Osteoblast (primary cell): Measurements from ENCODE around the gene SLC27A5. TPM values are rescaled to one million over a fixed set of nuclear protein-coding genes. Genes with fewer than 3 reads are reported as not detected.
A peak's percentile ranks its signal among the peaks of the same experiment; 100 is the strongest.

Experiments
- DNase-seq: peaks from one replicate; pipeline ENCODE4 v3.0.0; 2011; ENCODE audit warnings: low spot score, mixed read lengths; ENCODE audit not compliant: insufficient read length; ENCODE audit errors: missing footprints
- H2AFZ ChIP-seq: 2 replicates; pipeline ENCODE4 v1.6.0; 2011; ENCODE audit warnings: mild to moderate bottlenecking, low read length
- H3K27ac ChIP-seq: 2 replicates; pipeline ENCODE4 v1.5.1; 2011; ENCODE audit warnings: mild to moderate bottlenecking, low read depth, low read length, moderate library complexity
- H3K27me3 ChIP-seq: 2 replicates; pipeline ENCODE4 v1.6.0; 2012; ENCODE audit warnings: mild to moderate bottlenecking, control low read depth, inconsistent platforms, low read length, moderate library complexity; ENCODE audit not compliant: insufficient read depth
- H3K36me3 ChIP-seq: 2 replicates; pipeline ENCODE4 v1.5.1; 2011; ENCODE audit warnings: mild to moderate bottlenecking, low read length, control low read depth, moderate library complexity; ENCODE audit not compliant: insufficient read depth
- H3K4me1 ChIP-seq: 2 replicates; pipeline ENCODE4 v1.5.1; 2011; ENCODE audit warnings: mild to moderate bottlenecking, low read length, control low read depth, moderate library complexity; ENCODE audit not compliant: insufficient read depth
- H3K4me2 ChIP-seq: 2 replicates; pipeline ENCODE4 v1.6.0; 2011; ENCODE audit warnings: mild to moderate bottlenecking, low read length; ENCODE audit not compliant: insufficient read depth
- H3K4me3 ChIP-seq: fragments of 200-600 bp; sonication (generic); 3 replicates; pipeline ENCODE4 v1.5.1; 2012; ENCODE audit warnings: mild to moderate bottlenecking, low read length, inconsistent platforms; ENCODE audit not compliant: insufficient read depth
- H3K79me2 ChIP-seq: 2 replicates; pipeline ENCODE4 v1.6.0; 2012; ENCODE audit warnings: mild to moderate bottlenecking, low read length, control low read depth, inconsistent platforms; ENCODE audit not compliant: insufficient read depth
- H3K9me3 ChIP-seq: 2 replicates; pipeline ENCODE4 v1.5.1; 2011; ENCODE audit warnings: low read depth, low read length, control low read depth
- H4K20me1 ChIP-seq: 2 replicates; pipeline ENCODE4 v1.6.0; 2012; ENCODE audit warnings: mild to moderate bottlenecking, low read length, control low read depth; ENCODE audit not compliant: insufficient read depth
- CTCF ChIP-seq: IDR thresholded peaks from 2 replicates; pipeline ENCODE4 v1.5.1; 2011; ENCODE audit warnings: mild to moderate bottlenecking, low read depth, low read length, moderate library complexity; ENCODE audit errors: extremely low read depth
- total RNA-seq: library from RNA; depleted of rRNA; stranded (reverse); fragments of >200 nt; gene quantifications from 2 replicates; pipeline ENCODE4 v1.2.3, GENCODE V29; 2012

Gene SLC27A5
- total RNA-seq, 1 donor: 6.5 TPM

GRCh38 chr19:58466089-58466759 lies 45.6 kb downstream of the SLC27A5 start:
- peaks cover 28% of the 10 kb centered on the region for H3K79me2 ChIP-seq
- H3K9me3 ChIP-seq: no peaks in the 10 kb centered on the region
- peak overlapping the region; percentile 99 for H2AFZ ChIP-seq
- peaks cover 4% of the 10 kb centered on the region for H3K4me1 ChIP-seq
- H3K36me3 ChIP-seq: no peaks in the 10 kb centered on the region
- no peaks in the 10 kb centered on the region for H3K27me3 ChIP-seq
- H3K4me3 ChIP-seq: peak overlapping the region; percentile 94
- TF ChIP-seq CTCF: no peak
- DNase-seq: no peak
- peaks cover 17% of the 10 kb centered on the region for H4K20me1 ChIP-seq
- no peak overlapping the region for H3K27ac ChIP-seq
- peak overlapping the region; percentile 95 for H3K4me2 ChIP-seq

DNA sequence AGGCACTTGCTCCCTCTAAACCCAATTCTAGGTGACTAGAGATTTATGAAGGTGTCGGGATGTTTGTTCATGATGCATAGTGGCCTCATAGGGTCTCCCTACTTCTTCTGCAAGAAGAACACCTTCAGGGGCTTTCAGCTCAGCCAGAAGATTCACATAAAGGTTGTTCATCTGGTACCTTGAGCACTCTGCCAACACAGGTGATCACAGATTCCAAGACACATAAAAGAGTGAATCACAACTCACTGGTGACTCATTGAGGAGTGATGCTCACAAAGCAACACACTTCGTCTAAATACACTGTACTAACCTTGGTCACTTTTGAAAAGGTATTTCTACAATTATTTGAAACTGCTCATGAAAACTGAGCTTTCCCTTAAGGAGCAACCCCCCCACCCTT lies 51.8 kb downstream of the SLC27A5 start:
- TF ChIP-seq CTCF: no peak
- H3K4me3 ChIP-seq: no peak overlapping the region
- no peak overlapping the region for H2AFZ ChIP-seq
- no peak overlapping the region for H3K27ac ChIP-seq
- no peaks in the 10 kb centered on the region for H3K4me1 ChIP-seq
- H3K79me2 ChIP-seq: no peaks in the 10 kb centered on the region
- peaks cover 6% of the 10 kb centered on the region for H3K36me3 ChIP-seq
- no peaks in the 10 kb centered on the region for H4K20me1 ChIP-seq
- peak; percentile 67 for DNase-seq
- H3K27me3 ChIP-seq: no peaks in the 10 kb centered on the region
- H3K4me2 ChIP-seq: no peak overlapping the region
- no peaks in the 10 kb centered on the region for H3K9me3 ChIP-seq

DNA sequence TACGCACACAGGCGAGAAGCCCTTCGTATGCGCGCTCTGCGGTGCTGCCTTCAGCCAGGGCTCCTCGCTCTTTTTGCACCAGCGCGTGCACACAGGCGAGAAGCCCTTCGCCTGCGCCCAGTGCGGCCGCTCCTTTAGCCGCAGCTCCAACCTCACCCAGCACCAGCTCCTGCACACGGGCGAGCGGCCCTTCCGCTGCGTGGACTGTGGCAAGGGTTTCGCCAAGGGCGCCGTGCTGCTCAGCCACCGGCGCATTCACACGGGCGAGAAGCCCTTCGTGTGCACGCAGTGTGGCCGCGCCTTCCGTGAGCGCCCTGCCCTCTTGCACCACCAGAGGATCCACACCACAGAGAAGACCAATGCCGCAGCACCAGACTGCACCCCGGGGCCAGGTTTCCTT lies 55.7 kb downstream of the SLC27A5 start:
- Histone ChIP-seq H3K4me1 (peaks cover 2% of the 10 kb centered on the region), H3K36me3 (peaks cover 17% of the 10 kb centered on the region), H3K79me2 (peaks cover 2% of the 10 kb centered on the region), H3K27ac (no peak overlapping the region), H4K20me1 (no peaks in the 10 kb centered on the region), H3K4me2 (no peak overlapping the region), H3K27me3 (no peaks in the 10 kb centered on the region), H2AFZ (no peak overlapping the region), H3K9me3 (no peaks in the 10 kb centered on the region), H3K4me3 (no peak overlapping the region)
- TF ChIP-seq CTCF: no peak
- DNase-seq: no peak

DNA sequence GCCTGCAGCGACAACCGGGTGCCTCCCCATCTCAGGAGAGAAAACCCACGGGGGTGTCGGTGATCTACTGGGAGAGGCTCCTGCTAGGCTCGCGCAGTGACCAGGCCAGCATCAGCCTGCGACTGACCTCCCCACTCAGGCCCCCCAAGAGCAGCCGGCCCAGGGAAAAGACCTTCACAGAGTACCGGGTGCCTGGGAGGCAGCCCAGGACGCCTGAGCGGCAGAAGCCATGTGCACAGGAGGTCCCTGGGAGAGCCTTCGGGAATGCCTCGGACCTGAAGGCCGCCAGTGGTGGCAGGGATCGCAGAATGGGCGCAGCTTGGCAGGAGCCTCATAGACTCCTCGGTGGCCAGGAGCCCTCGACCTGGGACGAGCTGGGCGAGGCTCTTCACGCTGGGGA lies 56.5 kb downstream of the SLC27A5 start:
- H3K9me3 ChIP-seq: no peaks in the 10 kb centered on the region
- H2AFZ ChIP-seq: no peak overlapping the region
- H3K79me2 ChIP-seq: peaks cover 2% of the 10 kb centered on the region
- H3K27ac ChIP-seq: no peak overlapping the region
- H3K4me1 ChIP-seq: peaks cover 6% of the 10 kb centered on the region
- H3K36me3 ChIP-seq: peaks cover 17% of the 10 kb centered on the region
- H3K4me2 ChIP-seq: no peak overlapping the region
- no peak for DNase-seq
- no peak overlapping the region for H3K4me3 ChIP-seq
- H3K27me3 ChIP-seq: no peaks in the 10 kb centered on the region
- TF ChIP-seq CTCF: no peak
- no peaks in the 10 kb centered on the region for H4K20me1 ChIP-seq
